ENCODE data around the gene WEE2.

GRCh38 chr7:141663081-141663849, 44.9 kb upstream of the WEE2 start:
- TF ChIP-seq KLF9 (tag by site-specific recombination; IDR thresholded peaks at IDR 0.05; ENCODE audit: low read depth) (no peak), ZNF202 (tag by site-specific recombination; IDR thresholded peaks at IDR 0.05; ENCODE audit: borderline replicate concordance) (no peak), MYNN (tag by site-specific recombination; IDR thresholded peaks at IDR 0.05; ENCODE audit: borderline replicate concordance) (no peak), CTCF (tag by site-specific recombination; IDR thresholded peaks at IDR 0.05) (no peak)

Data from HEK293 (cell line).